HG03097 (cell line): ENCODE measurements around the gene ACSL5.
"Not testable (repeated sequence)": the region's sequence is repeated elsewhere in the genome, so short reads cannot be mapped to it uniquely, and the experiment has no call there.

Experiments
- ATAC-seq: cut with Tn5 transposase; IDR thresholded peaks from one replicate; pipeline ENCODE4 v1.9.1; 2021; ENCODE audit not compliant: unreplicated experiment, low FRiP score

The ACSL5 gene

DNA sequence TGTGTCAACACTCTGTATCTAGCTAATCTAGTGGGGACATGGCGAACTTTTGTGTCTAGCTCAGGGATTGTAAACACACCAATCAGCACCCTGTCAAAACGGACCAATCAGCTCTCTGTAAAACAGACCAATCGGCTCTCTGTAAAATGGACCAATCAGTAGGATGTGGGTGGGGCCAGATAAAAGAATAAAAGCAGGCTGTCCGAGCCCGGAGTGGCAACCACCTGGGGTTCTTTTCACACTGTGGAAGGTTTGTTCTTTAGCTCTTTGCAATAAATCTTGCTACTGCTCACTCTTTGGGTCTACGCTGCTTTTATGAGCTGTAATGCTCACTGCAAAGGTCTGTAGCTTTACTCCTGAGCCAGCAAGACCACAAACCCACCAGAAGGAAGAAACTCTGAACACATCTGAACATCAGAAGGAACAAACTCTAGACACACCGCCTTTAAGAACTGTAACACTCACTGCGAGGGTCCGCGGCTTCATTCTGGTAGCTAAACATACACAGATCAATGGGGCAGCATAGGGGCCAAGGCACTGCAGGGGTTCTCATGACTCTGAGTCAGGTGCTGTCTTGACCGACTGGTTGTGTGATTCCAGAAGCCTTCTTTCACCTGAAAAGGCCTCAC is 1.6 kb upstream of the ACSL5 start:
- not testable (repeated sequence) for ATAC-seq

- no peak for ATAC-seq
Observed at GRCh38 chr10:112374724-112375541, 1.0 kb downstream of the ACSL5 start.

GRCh38 chr10:112375721-112376395 is 1.9 kb downstream of the ACSL5 start:
- peak; percentile 88 for ATAC-seq

DNA sequence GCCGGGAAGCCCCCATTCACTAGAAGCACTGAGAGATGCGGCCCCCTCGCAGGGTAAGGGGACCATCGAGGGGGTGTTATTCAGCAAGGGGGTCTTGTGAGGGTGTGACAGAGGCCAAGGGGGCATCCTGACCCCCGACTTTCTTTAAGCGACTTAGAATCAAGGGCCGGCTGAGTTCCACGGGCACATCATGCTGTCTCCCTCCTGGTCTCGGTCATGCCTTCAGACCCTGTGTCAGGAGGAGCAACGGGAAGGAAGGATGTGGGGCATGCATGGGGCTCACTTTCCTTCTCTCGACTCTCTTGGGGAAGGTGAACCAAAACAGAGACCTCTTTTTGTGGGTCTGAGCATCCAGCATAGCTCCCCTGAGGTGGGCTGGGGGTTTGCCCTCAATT is 2.5 kb downstream of the ACSL5 start:
- peak; percentile 33 for ATAC-seq

- not testable (repeated sequence) for ATAC-seq
Observed at GRCh38 chr10:112377116-112377515, 3.2 kb downstream of the ACSL5 start.

DNA sequence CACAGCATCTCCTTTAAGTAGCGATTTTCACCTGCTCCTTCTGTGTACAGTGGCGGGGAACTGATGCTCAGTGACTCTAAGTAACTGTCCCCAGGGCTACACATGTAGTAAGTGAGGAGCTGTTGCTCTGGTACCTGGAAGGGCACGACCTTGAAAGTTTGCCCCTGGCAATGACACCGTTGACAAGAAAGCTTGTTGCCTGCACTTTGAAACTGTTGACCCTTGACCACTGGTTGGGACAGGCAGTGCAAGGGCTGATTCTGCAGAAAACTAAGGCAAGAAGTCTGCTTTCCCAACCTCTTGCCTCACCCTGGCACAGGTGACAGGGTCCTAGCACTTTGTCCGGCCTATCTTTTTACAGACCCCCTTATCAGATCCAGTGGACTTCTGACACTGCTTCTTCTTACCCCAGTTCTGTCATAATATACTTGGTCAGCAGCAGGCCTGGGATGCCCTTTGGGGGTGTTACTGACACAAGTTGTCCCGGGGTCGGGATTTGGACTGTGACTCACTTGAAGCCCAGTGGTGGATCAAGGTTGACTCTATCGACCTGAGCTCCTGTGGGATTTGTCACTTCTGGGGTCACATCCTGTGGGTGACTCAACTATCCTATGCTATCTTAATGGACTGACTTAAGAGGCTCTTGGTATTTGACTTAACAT is 5.8 kb downstream of the ACSL5 start:
- no peak for ATAC-seq

GRCh38 chr10:112382515-112383235 is 8.8 kb downstream of the ACSL5 start:
- ATAC-seq = no peak

- ATAC-seq = no peak
Observed at GRCh38 chr10:112383325-112383724, 9.4 kb downstream of the ACSL5 start.

- ATAC-seq = no peak
Observed at GRCh38 chr10:112384141-112384540, 10.2 kb downstream of the ACSL5 start.

DNA sequence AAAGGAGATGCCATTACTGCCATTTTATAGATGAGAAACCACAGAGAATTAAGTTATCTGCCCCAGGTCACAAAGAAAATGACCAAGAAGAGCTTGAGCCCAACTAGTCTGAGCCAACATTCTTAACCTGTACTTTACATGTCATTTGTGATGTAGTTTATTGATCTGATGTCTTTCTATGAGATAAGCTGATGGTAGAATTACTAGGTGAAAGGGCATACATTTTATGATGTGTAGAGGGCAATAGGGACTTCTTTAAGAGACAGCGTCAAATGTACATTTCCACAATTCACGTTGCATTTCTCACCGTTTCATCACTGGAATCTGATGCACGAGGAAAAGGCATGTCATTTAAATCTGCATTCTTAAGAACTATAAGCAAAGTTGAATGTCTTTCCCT is 11.3 kb downstream of the ACSL5 start:
- no peak for ATAC-seq

DNA sequence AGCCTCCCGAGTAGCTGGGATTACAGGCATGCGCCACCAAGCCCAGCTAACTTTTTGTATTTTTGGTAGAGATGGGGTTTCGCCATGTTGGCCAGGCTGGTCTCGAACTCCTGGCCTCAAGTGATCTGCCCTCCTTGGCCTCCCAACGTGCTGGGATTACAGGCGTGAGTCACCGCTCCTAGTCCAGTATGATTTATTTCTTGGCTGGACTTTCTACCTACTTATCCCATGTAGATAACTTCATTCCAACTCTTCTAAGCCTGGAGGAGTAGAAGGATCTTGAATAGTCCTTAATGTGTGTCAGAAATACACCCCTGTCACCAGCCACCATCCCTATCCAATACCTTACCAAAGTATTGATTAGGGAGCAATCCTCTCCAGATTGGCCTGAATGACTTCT is 14.1 kb downstream of the ACSL5 start:
- ATAC-seq = not testable (repeated sequence)

GRCh38 chr10:112388548-112388947 is 14.6 kb downstream of the ACSL5 start:
- ATAC-seq = no peak

- peak; percentile 82 for ATAC-seq
Observed at GRCh38 chr10:112389271-112389822, 15.4 kb downstream of the ACSL5 start.

GRCh38 chr10:112390125-112390703 is 16.3 kb downstream of the ACSL5 start:
- ATAC-seq = no peak

GRCh38 chr10:112393341-112393740 is 19.4 kb downstream of the ACSL5 start:
- ATAC-seq = no peak

DNA sequence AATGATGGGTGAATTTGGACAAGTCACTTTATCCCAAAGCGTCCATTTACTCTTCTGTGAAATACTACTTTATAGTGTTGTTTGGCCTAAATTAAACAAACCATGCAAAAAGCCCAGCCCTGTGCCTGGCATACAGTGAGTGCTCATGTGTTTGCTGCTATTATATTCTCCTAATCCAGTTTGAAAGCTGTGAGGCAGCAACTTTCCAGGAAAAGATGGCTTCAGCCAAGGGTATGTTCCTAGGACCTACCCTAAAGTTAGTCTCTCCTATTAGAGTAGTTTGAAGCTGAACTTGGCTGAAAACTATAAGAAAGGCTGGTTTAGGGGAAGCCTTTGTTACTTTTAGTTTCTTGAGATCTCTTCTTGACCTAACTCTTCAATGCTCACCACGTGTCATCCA is 19.9 kb downstream of the ACSL5 start:
- no peak for ATAC-seq

- no peak for ATAC-seq
Observed at GRCh38 chr10:112394475-112394875, 20.6 kb downstream of the ACSL5 start.

DNA sequence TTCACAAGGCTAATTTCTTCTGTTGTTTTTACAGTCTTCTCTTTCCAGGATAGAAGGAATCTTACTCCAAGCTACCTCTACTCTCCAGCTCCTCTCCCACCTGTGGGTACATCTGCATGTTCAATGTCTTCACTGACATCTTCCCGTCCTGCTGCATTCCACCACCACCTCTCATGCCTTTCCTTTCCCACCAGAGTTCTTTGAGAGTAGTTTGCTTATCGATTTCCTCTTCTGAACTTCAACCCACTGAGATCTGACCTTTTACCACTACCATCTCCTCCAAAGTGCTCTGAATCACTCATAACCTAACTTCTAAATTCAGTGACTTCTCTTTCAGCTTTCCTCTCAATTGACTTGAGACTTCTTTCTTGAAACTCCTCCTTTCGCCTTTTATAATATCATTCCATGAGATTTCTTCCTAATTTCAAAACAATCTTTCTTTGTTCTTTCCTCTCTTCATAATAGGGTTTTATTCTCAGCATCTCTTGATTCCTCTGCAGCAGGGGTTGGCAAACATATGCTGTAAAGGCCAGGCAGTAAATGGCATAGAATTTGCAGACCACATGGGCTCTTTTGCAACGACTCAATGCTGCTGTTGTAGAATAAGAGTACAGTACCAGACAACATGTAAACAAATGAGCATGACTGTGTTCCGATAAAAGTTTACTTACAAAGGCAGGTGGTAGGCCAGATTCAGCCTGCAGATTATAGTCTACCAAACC is 22.1 kb downstream of the ACSL5 start:
- ATAC-seq = no peak

- no peak for ATAC-seq
Observed at GRCh38 chr10:112397592-112397991, 23.7 kb downstream of the ACSL5 start.
